Tibial nerve (tissue), 4 donors: ENCODE data around the gene RNU6-8. TPM values are rescaled to one million over a fixed set of nuclear protein-coding genes. Genes with fewer than 3 reads are reported as not detected.

Experiments used
- DNase-seq, 2 donors: peaks; one replicate each; pipeline ENCODE4 v3.0.0-alpha.2; 2019; ENCODE audit warnings: low spot score in 2 of 2
- H3K27ac ChIP-seq, 4 donors: fragments of 200-600 bp; sonication (generic) in 3 of 4; one replicate each; pipeline ENCODE4 v1.5.1; 2017 to 2019; ENCODE audit warnings: mild to moderate bottlenecking in 1 of 4
- H3K27me3 ChIP-seq, 2 donors: fragments of 200-600 bp; sonication (generic) in 1 of 2; one replicate each; pipeline versions ENCODE4 v1.5.1 to v1.6.0; 2017 to 2019
- H3K36me3 ChIP-seq, 3 donors: fragments of 200-600 bp; sonication (generic); one replicate each; pipeline ENCODE4 v1.5.1; 2018 to 2019
- H3K4me1 ChIP-seq, 4 donors: fragments of 200-600 bp; sonication (generic) in 3 of 4; one replicate each; pipeline ENCODE4 v1.5.1; 2017 to 2019
- H3K4me3 ChIP-seq, 4 donors: fragments of 200-600 bp; sonication (generic) in 3 of 4; one replicate each; pipeline ENCODE4 v1.5.1; 2017 to 2019; ENCODE audit warnings: mild to moderate bottlenecking in 1 of 4, moderate library complexity in 1 of 4
- H3K9me3 ChIP-seq, 4 donors: fragments of 200-600 bp; sonication (generic) in 3 of 4; one replicate each; pipeline ENCODE4 v1.5.1; 2017 to 2019
- CTCF ChIP-seq, 5 experiments: fragments of 200-600 bp in 3 of 5; fragments of 450-650 bp in 2 of 5; sonication (generic) in 3 of 5; IDR thresholded peaks; one replicate each; pipeline ENCODE4 v1.5.1; 2016 to 2019; ENCODE audit warnings: antibody characterized with exemption in 5 of 5, mild to moderate bottlenecking in 3 of 5, moderate library complexity in 2 of 5
- EP300 ChIP-seq, 2 donors: sonication (generic); formaldehyde crosslinking; IDR thresholded peaks; one replicate each; pipeline ENCODE4 v1.6.1; 2017; ENCODE audit warnings: antibody characterized with exemption in 2 of 2, mild to moderate bottlenecking in 1 of 2
- POLR2A ChIP-seq, 2 donors: fragments of 450-650 bp; IDR thresholded peaks; one replicate each; pipeline ENCODE4 v1.6.1; 2017; ENCODE audit warnings: antibody characterized with exemption in 2 of 2, mild to moderate bottlenecking in 2 of 2, moderate library complexity in 2 of 2
- WGBS, 2 donors: methylation state at CpG; one replicate each; pipeline ENCODE4 v1.1.5; 2018; 5-methylcytosine and 5-hydroxymethylcytosine counted together
- small RNA-seq: library from RNA; depleted of rRNA; stranded (forward); fragments of <200 nt; gene quantifications from one replicate; pipeline ENCODE3, GENCODE V24; 2016
- total RNA-seq, 4 donors: library from RNA; depleted of rRNA; stranded (reverse); fragments of >200 nt; gene quantifications; one replicate each; pipeline ENCODE4 v1.1.0, GENCODE V29; 2016

The RNU6-8 gene
- total RNA-seq, 4 donors from 2014 or later: not detected

GRCh38 chr14:32166924-32167323 lies 36.1 kb downstream of the RNU6-8 start:
- Histone ChIP-seq H3K27me3 (no peaks in the 10 kb centered on the region), H3K9me3 (no peaks in the 10 kb centered on the region), H3K4me3 (no peak overlapping the region), H3K4me1 (no peaks in the 10 kb centered on the region), H3K36me3 (no peaks in the 10 kb centered on the region), H3K27ac (no peak overlapping the region)
- DNase-seq: no peak
- WGBS, 2 donors: 59 to 95% methylated on average over 1 of the region's 1 CpG
- TF ChIP-seq CTCF (IDR thresholded peaks at IDR 0.05): no peak
- no peak for TF ChIP-seq POLR2A (IDR thresholded peaks at IDR 0.05)
- no peak for TF ChIP-seq EP300 (IDR thresholded peaks at IDR 0.05)

GRCh38 chr14:32166029-32166428 lies 37.0 kb downstream of the RNU6-8 start:
- Histone ChIP-seq H3K27ac (no peak overlapping the region), H3K9me3 (no peaks in the 10 kb centered on the region), H3K4me3 (no peak overlapping the region), H3K36me3 (no peaks in the 10 kb centered on the region), H3K4me1 (no peaks in the 10 kb centered on the region), H3K27me3 (no peaks in the 10 kb centered on the region)
- 89 to 98% methylated on average over 2 of the region's 2 CpGs for WGBS, 2 donors
- no peak for DNase-seq
- TF ChIP-seq POLR2A (IDR thresholded peaks at IDR 0.05) (no peak), CTCF (IDR thresholded peaks at IDR 0.05) (no peak), EP300 (IDR thresholded peaks at IDR 0.05) (no peak)

Small RNAs within 50 kb of the gene (small RNA-seq; reads per million reads assigned to genes)
- gene RNU6-7 (not detected), gene RNU6-8 (not detected)

Other genes with a start within 250 kb of the RNU6-8 start
- 100 to 1,000 TPM in 3 of 4 donors, 10 to 100 TPM in 1; 85.8 to 167 (median 104) TPM for gene ARHGAP5, start 126.0 kb downstream of the RNU6-8 start, total RNA-seq
- gene RNU6-7, start 1.2 kb downstream of the RNU6-8 start, total RNA-seq: not detected
- gene AKAP6, start 126.0 kb upstream of the RNU6-8 start, total RNA-seq: 10 to 100 TPM in 1 of 4 donors, 1 to 10 TPM in 3; 2.1 to 10.7 (median 5.2) TPM